AG08395 (cell line): ENCODE results near the gene B3GAT1.

ENCODE experiments used
- DNase-seq: peaks from one replicate; pipeline ENCODE4 v3.0.0; 2012; ENCODE audit warnings: mixed read lengths, low spot score

Gene B3GAT1

GRCh38 chr11:134390706-134391569, 21.1 kb downstream of the B3GAT1 start:
- no peak for DNase-seq

- no peak for DNase-seq
Observed at GRCh38 chr11:134389464-134390180, 22.4 kb downstream of the B3GAT1 start.

GRCh38 chr11:134388590-134388989, 23.5 kb downstream of the B3GAT1 start:
- DNase-seq, result no peak

GRCh38 chr11:134387501-134387900, 24.5 kb downstream of the B3GAT1 start:
- DNase-seq, result no peak

- DNase-seq, result no peak
Observed at GRCh38 chr11:134386945-134387344, 25.1 kb downstream of the B3GAT1 start.

- no peak for DNase-seq
Observed at GRCh38 chr11:134385774-134386565, 26.1 kb downstream of the B3GAT1 start.

GRCh38 chr11:134385171-134385570, 26.9 kb downstream of the B3GAT1 start:
- DNase-seq, result no peak

- DNase-seq, result no peak
Observed at GRCh38 chr11:134384406-134384805, 27.6 kb downstream of the B3GAT1 start.

GRCh38 chr11:134383576-134384221, 28.3 kb downstream of the B3GAT1 start:
- DNase-seq, result no peak

GRCh38 chr11:134382830-134383229, 29.2 kb downstream of the B3GAT1 start:
- no peak for DNase-seq

- DNase-seq, result no peak
Observed at GRCh38 chr11:134382257-134382656, 29.8 kb downstream of the B3GAT1 start.

- DNase-seq, result no peak
Observed at GRCh38 chr11:134380785-134381184, 31.3 kb downstream of the B3GAT1 start.

GRCh38 chr11:134380229-134380628, 31.8 kb downstream of the B3GAT1 start:
- no peak for DNase-seq

- DNase-seq, result no peak
Observed at GRCh38 chr11:134379241-134379640, 32.8 kb downstream of the B3GAT1 start.

GRCh38 chr11:134377876-134378275, 34.2 kb downstream of the B3GAT1 start:
- DNase-seq, result no peak

- DNase-seq, result no peak
Observed at GRCh38 chr11:134376150-134376921, 35.7 kb downstream of the B3GAT1 start.

- no peak for DNase-seq
Observed at GRCh38 chr11:134374891-134375550, 37.0 kb downstream of the B3GAT1 start.

GRCh38 chr11:134374171-134374570, 37.9 kb downstream of the B3GAT1 start:
- no peak for DNase-seq

- no peak for DNase-seq
Observed at GRCh38 chr11:134373591-134374052, 38.4 kb downstream of the B3GAT1 start.

GRCh38 chr11:134372961-134373360, 39.1 kb downstream of the B3GAT1 start:
- DNase-seq, result no peak

- DNase-seq, result no peak
Observed at GRCh38 chr11:134372536-134372935, 39.5 kb downstream of the B3GAT1 start.
